Adipocyte (in vitro differentiated cells): Measurements from ENCODE around the gene TTI1.

Experiments
- DNase-seq: peaks from one replicate; pipeline ENCODE4 v3.0.0-alpha.2; 2015; ENCODE audit warnings: low read depth
- H3K27me3 ChIP-seq: replicated peaks from 2 replicates; pipeline ENCODE4 v1.7.0; 2013; ENCODE audit warnings: mild to moderate bottlenecking, low read length, moderate library complexity; ENCODE audit not compliant: control insufficient read depth, insufficient read depth
- H3K36me3 ChIP-seq: 2 replicates; pipeline ENCODE4 v1.7.0; 2013; ENCODE audit warnings: low read length, mild to moderate bottlenecking, moderate library complexity; ENCODE audit not compliant: control insufficient read depth, insufficient read depth, severe bottlenecking
- H3K4me1 ChIP-seq: 2 replicates; pipeline ENCODE4 v1.7.0; 2013; ENCODE audit warnings: mild to moderate bottlenecking, low read length, moderate library complexity; ENCODE audit not compliant: control insufficient read depth, insufficient read depth
- H3K4me3 ChIP-seq: 2 replicates; pipeline ENCODE4 v1.7.0; 2013; ENCODE audit warnings: mild to moderate bottlenecking, low read length, moderate library complexity
- H3K9ac ChIP-seq: 2 replicates; pipeline ENCODE4 v1.7.0; 2013; ENCODE audit warnings: mild to moderate bottlenecking, low read length, moderate library complexity
- H3K9me3 ChIP-seq: 2 replicates; pipeline ENCODE4 v1.7.0; 2013; ENCODE audit warnings: mild to moderate bottlenecking, low read length, moderate library complexity; ENCODE audit not compliant: control insufficient read depth

TTI1 gene

DNA sequence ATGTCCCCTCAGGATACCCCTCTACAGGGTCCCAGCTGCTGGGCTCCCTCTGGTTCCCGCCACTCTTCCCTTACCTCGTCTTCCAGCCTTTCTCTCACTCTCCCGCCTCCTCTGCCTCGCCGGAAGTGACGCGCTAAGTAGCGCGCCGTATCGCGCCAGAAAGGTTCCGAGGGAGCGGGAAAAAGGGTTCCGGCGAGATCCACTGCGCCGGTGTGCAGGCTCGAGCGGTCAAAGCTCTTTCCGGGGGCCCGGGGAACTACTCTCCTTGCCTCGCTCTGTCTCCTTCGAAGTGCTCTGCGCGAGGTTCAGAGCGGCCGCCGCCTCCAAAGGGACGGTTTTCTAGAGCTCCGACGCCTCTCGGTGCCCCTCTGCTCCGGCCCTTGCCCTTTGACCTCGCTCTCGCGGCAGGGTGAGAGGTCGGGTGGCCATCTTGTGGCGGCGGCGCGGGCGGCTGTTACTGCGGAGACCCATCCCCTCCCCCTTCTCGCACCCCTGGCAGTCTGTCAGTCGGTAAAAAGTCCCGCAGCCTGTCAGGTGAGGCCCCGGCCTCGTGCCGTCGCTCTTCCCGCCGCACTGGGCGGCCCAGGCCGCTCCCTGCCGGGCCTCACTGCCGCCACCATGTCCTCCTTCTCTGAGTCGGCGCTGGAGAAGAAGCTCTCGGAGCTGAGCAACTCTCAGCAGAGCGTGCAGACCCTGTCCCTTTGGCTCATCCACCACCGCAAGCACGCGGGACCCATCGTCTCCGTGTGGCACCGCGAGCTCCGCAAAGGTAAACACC is at the start of gene TTI1, which contains the start of gene RPRD1B:
TSS of gene TTI1 (minus strand) at position 127 of the 778 bp plus-strand sequence. CDS start 19,640 bp downstream, outside the sequence.
TSS of gene RPRD1B (plus strand) at position 417 of the 778 bp plus-strand sequence. CDS start at position 619, 202 bp downstream.
- Histone ChIP-seq H3K4me3 (peak within 1 kb of the TSS; percentile 99), H3K9ac (peak within 1 kb of the TSS; percentile 99), H3K27me3 (no peaks in the 10 kb centered on the region), H3K9me3 (no peaks in the 10 kb centered on the region), H3K36me3 (no peaks in the 10 kb centered on the region), H3K4me1 (peaks cover 26% of the 10 kb centered on the region)
- peak; percentile 96 for DNase-seq

DNA sequence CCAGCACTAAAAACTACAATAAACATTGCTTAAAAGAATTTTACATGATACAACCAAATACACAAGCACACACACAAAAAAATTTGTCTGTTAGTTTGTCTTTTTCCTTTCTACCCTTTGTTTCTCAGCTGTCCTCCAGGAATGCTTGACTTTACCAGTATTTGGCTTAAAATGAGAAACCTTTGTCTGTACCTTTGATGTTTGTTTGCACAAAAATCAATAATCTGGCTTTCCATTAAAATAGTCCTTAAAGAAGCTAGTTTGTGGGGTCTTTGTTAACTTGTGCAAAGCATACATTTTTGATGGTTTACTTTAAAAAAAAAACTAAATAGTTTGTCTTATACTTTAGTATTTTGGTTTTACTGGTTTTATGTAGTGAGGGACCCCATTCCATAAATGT is 49.6 kb upstream of the TTI1 start:
- H3K4me1 ChIP-seq, result no peaks in the 10 kb centered on the region
- peaks cover 54% of the 10 kb centered on the region for H3K36me3 ChIP-seq
- no peaks in the 10 kb centered on the region for H3K9me3 ChIP-seq
- no peak for DNase-seq
- no peaks in the 10 kb centered on the region for H3K27me3 ChIP-seq
- no peak overlapping the region for H3K9ac ChIP-seq
- no peak overlapping the region for H3K4me3 ChIP-seq

DNA sequence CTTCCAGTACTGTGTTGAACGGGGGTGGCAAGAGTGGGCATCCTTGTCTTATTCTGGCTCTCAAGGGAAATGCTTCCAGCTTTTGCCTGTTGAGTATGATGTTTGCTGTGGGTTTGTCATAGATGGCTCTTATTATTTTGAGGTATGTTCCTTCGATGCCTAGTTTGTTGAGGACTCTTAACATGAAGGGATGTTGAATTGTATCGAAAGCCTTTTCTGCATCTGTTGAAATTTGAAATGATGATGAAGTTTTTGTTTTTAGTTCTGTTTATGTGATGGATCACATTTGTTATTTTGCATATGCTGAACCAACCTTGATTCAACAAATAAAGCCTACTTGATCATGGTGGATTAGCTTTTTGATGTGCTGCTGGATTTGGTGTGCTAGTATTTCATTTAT is 48.3 kb upstream of the TTI1 start:
- Histone ChIP-seq H3K9ac (no peak overlapping the region), H3K36me3 (peaks cover 52% of the 10 kb centered on the region), H3K9me3 (no peaks in the 10 kb centered on the region), H3K4me3 (no peak overlapping the region), H3K27me3 (no peaks in the 10 kb centered on the region), H3K4me1 (no peaks in the 10 kb centered on the region)
- DNase-seq, result no peak

DNA sequence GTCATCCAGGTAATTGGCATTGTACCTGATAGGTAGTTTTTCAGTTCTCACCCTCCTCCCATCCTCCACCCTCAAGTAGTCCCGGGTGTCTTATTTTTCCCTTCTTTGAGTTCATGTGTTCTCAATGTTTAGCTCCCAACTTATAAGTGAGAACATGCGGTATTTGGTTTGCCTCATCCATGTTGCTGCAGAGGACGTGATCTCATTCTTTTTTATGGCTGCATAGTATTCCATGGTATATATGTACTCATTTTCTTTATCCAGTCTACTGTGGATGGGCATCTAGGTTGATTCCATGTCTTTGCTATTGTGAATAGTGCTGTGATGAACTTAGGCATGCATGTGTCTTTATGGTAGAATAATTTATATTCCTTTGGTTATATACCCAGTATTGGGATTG is 46.1 kb upstream of the TTI1 start:
- no peak for DNase-seq
- H3K9ac ChIP-seq, result no peak overlapping the region
- no peaks in the 10 kb centered on the region for H3K9me3 ChIP-seq
- H3K27me3 ChIP-seq, result no peaks in the 10 kb centered on the region
- H3K4me1 ChIP-seq, result peaks cover 19% of the 10 kb centered on the region
- H3K4me3 ChIP-seq, result no peak overlapping the region
- peaks cover 35% of the 10 kb centered on the region for H3K36me3 ChIP-seq

DNA sequence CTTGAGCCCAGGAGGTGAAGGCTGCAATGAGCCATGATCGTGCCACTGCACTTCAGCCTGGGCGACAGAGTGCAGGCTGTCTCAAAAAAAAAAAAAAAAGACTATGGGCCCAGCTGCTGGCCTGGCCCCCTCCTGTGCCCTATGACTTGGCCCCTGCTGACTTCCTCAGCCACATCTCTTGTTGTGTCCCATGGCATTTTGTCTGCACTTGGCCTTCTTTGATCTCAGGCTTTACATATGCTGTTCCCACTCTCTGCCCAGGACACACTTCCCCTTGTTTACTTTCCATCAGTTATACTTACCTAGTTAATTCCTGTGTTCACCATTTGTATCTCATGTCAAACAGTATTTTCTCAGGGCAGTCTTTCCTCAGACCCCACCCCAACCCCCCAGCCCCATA is 44.8 kb upstream of the TTI1 start:
- H3K27me3 ChIP-seq, result no peaks in the 10 kb centered on the region
- peaks cover 33% of the 10 kb centered on the region for H3K36me3 ChIP-seq
- H3K9ac ChIP-seq, result no peak overlapping the region
- no peak overlapping the region for H3K4me3 ChIP-seq
- peaks cover 31% of the 10 kb centered on the region for H3K4me1 ChIP-seq
- H3K9me3 ChIP-seq, result no peaks in the 10 kb centered on the region
- no peak for DNase-seq

DNA sequence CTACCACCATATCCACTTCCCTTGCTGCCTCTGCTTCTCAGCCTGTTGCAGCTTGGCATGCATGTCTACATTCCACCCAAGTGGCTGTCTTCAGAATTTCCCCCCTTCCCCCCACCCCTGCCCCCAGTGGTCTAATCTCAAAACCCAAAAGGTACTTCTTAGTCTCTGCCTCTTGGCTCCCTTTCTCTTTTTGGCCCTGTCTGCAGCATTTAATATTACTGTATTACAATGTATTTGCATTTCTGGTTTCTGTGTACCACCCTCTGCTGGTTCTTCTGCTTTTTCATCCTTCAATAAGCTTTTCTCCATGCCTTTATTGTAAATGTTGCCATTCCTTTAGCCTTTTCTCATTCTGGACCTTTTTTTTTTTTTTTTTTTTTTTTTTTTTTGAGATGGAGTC is 43.3 kb upstream of the TTI1 start:
- no peak for DNase-seq
- H3K27me3 ChIP-seq, result no peaks in the 10 kb centered on the region
- H3K36me3 ChIP-seq, result peaks cover 41% of the 10 kb centered on the region
- no peak overlapping the region for H3K9ac ChIP-seq
- H3K4me3 ChIP-seq, result no peak overlapping the region
- H3K9me3 ChIP-seq, result no peaks in the 10 kb centered on the region
- peaks cover 38% of the 10 kb centered on the region for H3K4me1 ChIP-seq

DNA sequence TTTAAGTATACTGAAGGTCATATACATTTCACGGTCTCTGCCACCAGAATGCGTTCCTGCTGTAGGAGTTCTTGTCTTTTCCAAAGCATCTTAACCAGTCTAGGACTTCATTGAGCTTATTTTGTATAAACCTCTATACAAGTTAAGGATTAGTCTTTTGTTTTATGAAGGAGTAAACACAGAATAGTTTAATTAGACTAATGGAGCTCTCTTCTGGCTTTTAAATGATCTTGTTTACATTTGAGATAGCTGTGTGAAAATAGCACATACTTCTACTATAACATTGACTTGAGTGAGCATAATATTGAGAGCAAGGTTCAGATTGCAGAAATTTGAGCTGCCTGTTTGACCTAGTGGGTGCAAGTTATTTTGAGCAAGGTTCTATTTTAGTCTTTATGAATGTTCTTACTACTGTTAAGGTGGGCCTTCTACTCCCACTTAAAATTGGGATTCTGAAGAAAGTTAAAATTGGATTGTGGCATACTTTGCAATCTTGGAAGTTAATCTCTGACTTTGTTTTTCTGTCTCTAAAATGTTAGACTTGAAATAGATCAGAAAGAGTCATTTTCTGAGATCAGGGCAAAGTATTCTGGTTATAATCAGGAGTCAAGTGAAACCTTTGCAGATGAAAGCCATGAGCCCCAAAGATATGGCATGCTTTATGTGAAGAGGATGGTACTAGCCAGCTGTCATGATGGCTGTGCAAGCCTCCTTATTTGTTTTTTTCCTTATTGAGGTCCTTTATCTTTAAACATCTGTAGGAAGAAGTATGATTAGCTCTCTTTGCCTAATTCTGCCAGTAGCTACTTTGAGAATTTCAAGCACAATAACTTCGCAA is 42.1 kb upstream of the TTI1 start:
- Histone ChIP-seq H3K4me3 (peak overlapping the region; percentile 35), H3K9ac (peak overlapping the region; percentile 28), H3K36me3 (peaks cover 49% of the 10 kb centered on the region), H3K27me3 (no peaks in the 10 kb centered on the region), H3K4me1 (peaks cover 38% of the 10 kb centered on the region), H3K9me3 (no peaks in the 10 kb centered on the region)
- DNase-seq, result peak; percentile 59

DNA sequence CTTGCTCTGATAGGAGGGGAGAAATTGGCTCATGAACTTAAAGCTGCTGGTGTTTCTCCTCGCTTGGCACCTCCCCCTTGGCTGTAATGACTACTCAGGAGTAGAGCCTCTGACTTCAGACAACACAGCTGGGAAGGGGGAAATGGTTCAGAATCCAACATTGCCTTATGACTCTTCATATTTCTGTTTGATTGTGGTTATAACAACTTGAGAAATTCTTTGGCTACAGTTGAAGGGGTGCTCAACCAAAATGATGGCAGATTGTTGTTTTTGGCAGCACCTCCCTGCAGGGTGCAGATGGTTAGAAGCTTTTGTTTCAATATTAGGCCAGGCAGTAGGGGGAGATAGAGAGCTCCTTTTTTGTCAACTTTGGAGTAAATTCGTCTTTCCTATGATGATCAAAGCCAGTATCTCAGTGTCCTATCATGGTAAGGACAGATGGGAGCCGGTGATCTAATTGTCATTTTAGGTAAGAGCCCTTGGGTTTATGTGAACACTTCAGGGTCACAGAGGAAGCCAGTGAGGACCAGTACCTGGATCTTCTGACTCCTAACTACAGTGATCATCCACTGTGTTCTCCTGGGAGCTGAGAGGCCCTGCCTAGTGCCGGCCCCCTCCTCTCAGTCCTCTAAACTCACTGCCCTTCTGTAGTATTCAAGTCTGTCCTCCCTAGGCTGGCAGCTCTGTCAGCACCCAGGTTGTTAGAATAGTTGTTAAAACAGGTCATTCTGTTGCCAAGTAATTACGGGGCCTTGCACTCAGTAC is 40.2 kb upstream of the TTI1 start:
- H3K27me3 ChIP-seq, result no peaks in the 10 kb centered on the region
- H3K9me3 ChIP-seq, result no peaks in the 10 kb centered on the region
- H3K36me3 ChIP-seq, result peaks cover 58% of the 10 kb centered on the region
- H3K9ac ChIP-seq, result no peak overlapping the region
- peak; percentile 95 for DNase-seq
- H3K4me3 ChIP-seq, result no peak overlapping the region
- peaks cover 38% of the 10 kb centered on the region for H3K4me1 ChIP-seq

DNA sequence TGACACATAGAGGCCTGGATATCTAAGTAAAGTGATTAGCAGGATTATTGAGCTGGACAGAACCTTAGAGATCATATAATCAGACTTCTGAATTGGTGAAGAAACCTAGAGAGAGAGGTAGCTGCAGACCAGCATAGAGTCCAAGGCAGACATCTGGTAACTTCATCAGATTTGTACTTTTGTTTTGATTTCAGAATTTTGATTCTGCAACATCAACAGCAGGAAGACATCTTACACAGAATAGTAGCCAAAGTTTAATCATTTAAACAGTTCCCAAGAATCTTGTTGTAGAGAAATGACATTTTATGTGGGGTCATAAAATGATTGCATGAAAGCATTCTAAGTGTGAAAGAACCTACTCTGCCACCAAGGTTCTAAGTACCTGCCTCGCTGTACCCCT is 39.6 kb upstream of the TTI1 start:
- peaks cover 38% of the 10 kb centered on the region for H3K4me1 ChIP-seq
- H3K9me3 ChIP-seq, result no peaks in the 10 kb centered on the region
- peaks cover 62% of the 10 kb centered on the region for H3K36me3 ChIP-seq
- H3K4me3 ChIP-seq, result no peak overlapping the region
- H3K27me3 ChIP-seq, result no peaks in the 10 kb centered on the region
- H3K9ac ChIP-seq, result no peak overlapping the region
- no peak for DNase-seq

DNA sequence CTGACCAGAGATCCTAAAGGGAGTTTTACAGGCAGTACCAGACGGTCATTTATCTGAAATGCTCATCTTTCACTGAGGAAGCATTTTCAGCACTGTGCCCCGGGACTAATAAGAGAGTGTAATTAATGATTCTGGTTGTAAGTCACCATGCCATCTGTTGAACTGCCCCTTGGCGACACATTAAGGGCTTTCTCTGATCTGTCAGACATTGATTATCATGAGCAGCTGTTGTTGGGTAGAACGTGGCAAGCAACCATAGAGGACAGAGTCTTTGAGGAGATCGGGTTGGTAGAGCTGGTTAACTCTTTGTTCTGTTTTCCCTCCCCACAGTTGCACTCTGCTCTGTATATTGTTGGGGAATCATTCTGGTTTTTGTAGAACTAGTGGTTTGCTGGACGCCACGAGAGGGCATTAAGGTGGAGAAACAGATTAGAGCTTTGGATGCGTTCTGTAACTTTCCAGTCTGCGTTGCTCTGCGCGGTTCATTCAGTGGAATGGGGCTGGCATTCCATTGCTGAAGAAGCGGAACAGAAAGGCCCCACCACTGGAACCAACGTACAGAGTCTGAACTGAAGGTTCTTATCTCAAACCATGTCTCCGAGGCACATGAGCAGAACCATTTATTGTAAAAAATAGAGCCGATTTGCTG is 34.6 kb upstream of the TTI1 start:
- no peak overlapping the region for H3K9ac ChIP-seq
- H3K36me3 ChIP-seq, result peaks cover 98% of the 10 kb centered on the region
- peaks cover 4% of the 10 kb centered on the region for H3K4me1 ChIP-seq
- DNase-seq, result no peak
- H3K9me3 ChIP-seq, result no peaks in the 10 kb centered on the region
- H3K27me3 ChIP-seq, result no peaks in the 10 kb centered on the region
- no peak overlapping the region for H3K4me3 ChIP-seq
